CD14-positive monocyte (primary cell): ENCODE measurements around the gene GTPBP6. TPM values are rescaled to one million over a fixed set of nuclear protein-coding genes. Genes with fewer than 3 reads are reported as not detected.

Experiments
- DNase-seq, 3 donors: peaks; one replicate each; pipeline ENCODE4 v3.0.0-alpha.2; 2011 to 2022
- H2AFZ ChIP-seq: 2 replicates; pipeline ENCODE4 v1.6.0; 2012; ENCODE audit warnings: mild to moderate bottlenecking, low read depth, low read length, inconsistent platforms; ENCODE audit not compliant: insufficient read depth, poor library complexity, severe bottlenecking
- H3K27ac ChIP-seq, 2 donors: 1 replicate in 1 of 2; 2 replicates in 1 of 2; pipeline ENCODE4 v1.5.1; 2012 to 2013; ENCODE audit warnings: low read length in 2 of 2, control low read depth in 1 of 2, inconsistent platforms in 1 of 2, low read depth in 1 of 2, mild to moderate bottlenecking in 1 of 2
- H3K27me3 ChIP-seq, 2 donors: one replicate each; pipeline versions ENCODE4 v1.6.0 to v1.6.1; 2011 to 2013; ENCODE audit warnings: low read length in 2 of 2; ENCODE audit not compliant: control insufficient read depth in 2 of 2, insufficient read depth in 2 of 2
- H3K36me3 ChIP-seq, 2 donors: replicated peaks in 1 of 2; 1 replicate in 1 of 2; 2 replicates in 1 of 2; pipeline versions ENCODE4 v1.5.1 to v1.6.1; 2012 to 2013; ENCODE audit warnings: low read length in 2 of 2, control low read depth in 1 of 2, inconsistent platforms in 1 of 2, mild to moderate bottlenecking in 1 of 2; ENCODE audit not compliant: insufficient read depth in 2 of 2, control insufficient read depth in 1 of 2
- H3K4me1 ChIP-seq, 2 donors: 1 replicate in 1 of 2; 2 replicates in 1 of 2; pipeline versions ENCODE4 v1.5.1 to v1.6.1; 2012 to 2013; ENCODE audit warnings: low read length in 2 of 2, control low read depth in 1 of 2, inconsistent platforms in 1 of 2, mild to moderate bottlenecking in 1 of 2, moderate library complexity in 1 of 2; ENCODE audit not compliant: insufficient read depth in 2 of 2, control insufficient read depth in 1 of 2
- H3K4me2 ChIP-seq: replicated peaks from 2 replicates; pipeline ENCODE3; 2012; ENCODE audit warnings: low read length, moderate library complexity, mild to moderate bottlenecking; ENCODE audit not compliant: poor library complexity, severe bottlenecking; ENCODE audit errors: extremely low read depth
- H3K4me3 ChIP-seq, 3 experiments: fragments of 200-600 bp in 1 of 3; sonication (generic) in 1 of 3; replicated peaks in 1 of 3; 1 replicate in 2 of 3; 2 replicates in 1 of 3; pipeline ENCODE4 v1.5.1; 2011 to 2013; ENCODE audit warnings: low read length in 3 of 3, mild to moderate bottlenecking in 3 of 3, control low read depth in 2 of 3, low read depth in 2 of 3, inconsistent platforms in 1 of 3, moderate library complexity in 1 of 3
- H3K79me2 ChIP-seq: 2 replicates; pipeline ENCODE4 v1.6.0; 2012; ENCODE audit warnings: mild to moderate bottlenecking, control low read depth, inconsistent platforms, low read length, moderate library complexity; ENCODE audit not compliant: insufficient read depth
- H3K9ac ChIP-seq: 2 replicates; pipeline ENCODE4 v1.6.0; 2017; ENCODE audit warnings: low read length, mild to moderate bottlenecking; ENCODE audit not compliant: insufficient read depth, poor library complexity, severe bottlenecking
- H3K9me3 ChIP-seq, 2 donors: replicated peaks in 1 of 2; 1 replicate in 1 of 2; 2 replicates in 1 of 2; pipeline versions ENCODE4 v1.5.1 to v1.6.1; 2012 to 2013; ENCODE audit warnings: low read length in 2 of 2, control low read depth in 1 of 2; ENCODE audit not compliant: control insufficient read depth in 1 of 2, insufficient read depth in 1 of 2
- H4K20me1 ChIP-seq: 2 replicates; pipeline ENCODE4 v1.6.0; 2012; ENCODE audit warnings: mild to moderate bottlenecking, low read length, control low read depth, moderate library complexity; ENCODE audit not compliant: insufficient read depth
- H3K27ac Mint-ChIP-seq, 7 donors: one replicate each; pipeline ENCODE4 v1.8.0; 2020; ENCODE audit warnings: mild to moderate bottlenecking in 7 of 7, mixed read lengths in 7 of 7, moderate library complexity in 6 of 7, inconsistent platforms in 2 of 7
- H3K27me3 Mint-ChIP-seq, 3 donors: one replicate each; pipeline ENCODE4 v1.8.0; 2021 to 2022; ENCODE audit warnings: low read depth in 3 of 3, mild to moderate bottlenecking in 3 of 3, mixed read lengths in 3 of 3, moderate library complexity in 3 of 3, inconsistent platforms in 1 of 3
- H3K36me3 Mint-ChIP-seq, 2 donors: one replicate each; pipeline ENCODE4 v1.8.0; 2020; ENCODE audit warnings: mixed read lengths in 2 of 2, inconsistent platforms in 1 of 2, mild to moderate bottlenecking in 1 of 2
- H3K4me1 Mint-ChIP-seq: one replicate; pipeline ENCODE4 v1.8.0; 2020; ENCODE audit warnings: mild to moderate bottlenecking, mixed read lengths
- H3K4me3 Mint-ChIP-seq, 2 donors: one replicate each; pipeline ENCODE4 v1.8.0; 2020; ENCODE audit warnings: mild to moderate bottlenecking in 2 of 2, mixed read lengths in 2 of 2, moderate library complexity in 1 of 2
- H3K9me3 Mint-ChIP-seq, 7 donors: one replicate each; pipeline ENCODE4 v1.8.0; 2020 to 2022; ENCODE audit warnings: mixed read lengths in 7 of 7, mild to moderate bottlenecking in 6 of 7, moderate library complexity in 6 of 7, inconsistent platforms in 2 of 7
- WGBS: methylation state at CpG from one replicate; pipeline ENCODE4 v1.1.5; 2013; ENCODE audit warnings: missing lambda C conversion rate; ENCODE audit not compliant: insufficient coverage; 5-methylcytosine and 5-hydroxymethylcytosine counted together
- intact Hi-C, 2 donors: fragments of 100-400 bp; cut with micrococcal nuclease; formaldehyde crosslinking; loops; one replicate each; pipeline versions ENCODE4 v1.15.0 to v1.15.1; 2023
- polyA plus RNA-seq, 3 donors: library from polyadenylated mRNA; depleted of rRNA in 1 of 3; unstranded in 2 of 3; stranded (reverse) in 1 of 3; fragments of 300-500 nt in 2 of 3; fragments of >200 nt in 1 of 3; fragmentation: Illumina TruSeq in 2 of 3; gene quantifications; 1 replicate in 2 of 3; 2 replicates in 1 of 3; pipeline ENCODE4 v1.2.3, GENCODE V29; 2012 to 2021
- TF ChIP-seq, protein P1 (sequence below): fragments of 200-600 bp; IDR thresholded peaks from one replicate; pipeline ENCODE4 v1.8.0; 2022; ENCODE audit warnings: antibody characterized with exemption, mild to moderate bottlenecking

GTPBP6 gene
- polyA plus RNA-seq, 3 donors, result 17.2 to 39.3 (median 27.0) TPM

DNA sequence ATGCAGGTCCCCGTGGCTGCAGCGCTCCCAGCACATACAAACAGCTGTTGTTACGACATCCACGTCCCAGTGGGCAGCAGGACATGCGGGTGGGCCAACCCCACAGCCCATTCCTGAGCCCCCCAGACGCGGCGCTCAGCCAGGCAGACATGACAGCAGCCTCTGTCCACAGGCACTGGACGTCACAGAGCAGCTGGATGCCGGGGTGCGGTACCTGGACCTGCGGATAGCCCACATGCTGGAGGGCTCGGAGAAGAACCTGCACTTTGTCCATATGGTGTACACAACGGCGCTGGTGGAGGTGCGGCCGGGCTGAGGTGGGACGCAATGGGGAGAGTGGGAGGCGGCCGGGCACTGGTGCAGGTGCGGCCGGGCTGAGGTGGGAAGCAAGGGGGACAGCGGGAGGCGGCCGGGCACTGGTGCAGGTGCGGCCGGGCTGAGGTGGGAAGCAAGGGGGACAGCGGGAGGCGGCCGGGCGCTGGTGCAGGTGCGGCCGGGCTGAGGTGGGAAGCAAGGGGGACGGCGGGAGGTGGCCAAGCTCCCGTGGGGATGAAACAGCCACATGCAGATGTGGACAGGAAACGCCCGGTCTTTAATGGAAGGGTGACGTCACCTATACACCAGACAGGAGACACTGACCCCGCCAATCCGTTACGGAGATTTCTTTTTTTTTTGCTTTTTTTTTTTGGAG lies 28.0 kb downstream of the GTPBP6 start:
- Mint-ChIP-seq H3K9me3 (peaks cover 0 to 18% (median 13%) of the 10 kb centered on the region in 7 donors), H3K4me3 (no peak overlapping the region), H3K4me1 (peaks cover 2% of the 10 kb centered on the region), H3K36me3 (peaks cover 42 to 72% of the 10 kb centered on the region in 2 donors), H3K27me3 (peaks cover 0 to 5% (median 0%) of the 10 kb centered on the region in 3 donors), H3K27ac (peak overlapping the region in 1 of 7 donors; percentile 68)
- no peak overlapping the region for H3K4me2 ChIP-seq
- 95% methylated on average over 35 of the region's 42 CpGs for WGBS
- no peak for DNase-seq
- H3K79me2 ChIP-seq, result peaks cover 5% of the 10 kb centered on the region
- H2AFZ ChIP-seq, result no peak overlapping the region
- H4K20me1 ChIP-seq, result no peaks in the 10 kb centered on the region
- TF ChIP-seq, protein P1, sequence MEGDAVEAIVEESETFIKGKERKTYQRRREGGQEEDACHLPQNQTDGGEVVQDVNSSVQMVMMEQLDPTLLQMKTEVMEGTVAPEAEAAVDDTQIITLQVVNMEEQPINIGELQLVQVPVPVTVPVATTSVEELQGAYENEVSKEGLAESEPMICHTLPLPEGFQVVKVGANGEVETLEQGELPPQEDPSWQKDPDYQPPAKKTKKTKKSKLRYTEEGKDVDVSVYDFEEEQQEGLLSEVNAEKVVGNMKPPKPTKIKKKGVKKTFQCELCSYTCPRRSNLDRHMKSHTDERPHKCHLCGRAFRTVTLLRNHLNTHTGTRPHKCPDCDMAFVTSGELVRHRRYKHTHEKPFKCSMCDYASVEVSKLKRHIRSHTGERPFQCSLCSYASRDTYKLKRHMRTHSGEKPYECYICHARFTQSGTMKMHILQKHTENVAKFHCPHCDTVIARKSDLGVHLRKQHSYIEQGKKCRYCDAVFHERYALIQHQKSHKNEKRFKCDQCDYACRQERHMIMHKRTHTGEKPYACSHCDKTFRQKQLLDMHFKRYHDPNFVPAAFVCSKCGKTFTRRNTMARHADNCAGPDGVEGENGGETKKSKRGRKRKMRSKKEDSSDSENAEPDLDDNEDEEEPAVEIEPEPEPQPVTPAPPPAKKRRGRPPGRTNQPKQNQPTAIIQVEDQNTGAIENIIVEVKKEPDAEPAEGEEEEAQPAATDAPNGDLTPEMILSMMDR, result no peak
- no peaks in the 10 kb centered on the region for H3K4me1 ChIP-seq
- H3K9me3 ChIP-seq, result peaks cover 0 to 28% of the 10 kb centered on the region in 2 donors
- no peaks in the 10 kb centered on the region for H3K27me3 ChIP-seq
- H3K9ac ChIP-seq, result no peak overlapping the region
- intact Hi-C loops, result no loop called here
- H3K36me3 ChIP-seq, result peaks cover 32 to 79% of the 10 kb centered on the region in 2 donors
- no peak overlapping the region for H3K4me3 ChIP-seq
- H3K27ac ChIP-seq, result no peak overlapping the region

DNA sequence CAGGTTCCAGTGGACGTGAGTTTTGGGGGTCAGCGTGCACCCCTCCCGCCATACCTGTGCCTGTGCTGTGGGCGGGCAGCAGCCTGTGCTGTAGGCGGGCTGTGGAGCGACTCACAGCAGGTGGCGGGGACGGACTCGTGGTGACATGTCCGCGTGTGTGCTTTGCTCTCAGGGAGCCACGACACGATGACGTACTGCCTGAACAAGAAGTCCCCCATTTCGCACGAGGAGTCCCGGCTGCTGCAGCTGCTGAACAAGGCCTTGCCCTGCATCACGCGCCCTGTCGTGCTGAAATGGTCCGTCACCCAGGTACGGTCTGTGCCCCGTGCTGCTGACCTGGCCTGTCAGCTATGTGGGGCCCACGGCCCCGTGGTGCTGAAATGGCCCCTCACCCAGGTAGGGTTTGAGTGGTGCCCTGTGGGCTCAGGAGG lies 30.0 kb downstream of the GTPBP6 start:
- Histone ChIP-seq H3K79me2 (peaks cover 16% of the 10 kb centered on the region), H4K20me1 (no peaks in the 10 kb centered on the region), H3K4me1 (peaks cover 3 to 4% of the 10 kb centered on the region in 2 donors), H3K4me3 (no peak overlapping the region), H3K27me3 (no peaks in the 10 kb centered on the region), H3K4me2 (no peak overlapping the region), H3K9ac (no peak overlapping the region), H3K27ac (no peak overlapping the region), H3K9me3 (peaks cover 0 to 24% of the 10 kb centered on the region in 2 donors), H2AFZ (no peak overlapping the region), H3K36me3 (peaks cover 28 to 80% of the 10 kb centered on the region in 2 donors)
- intact Hi-C loops, result no loop called here
- H3K4me1 Mint-ChIP-seq, result peaks cover 5% of the 10 kb centered on the region
- 94% methylated on average over 22 of the region's 25 CpGs for WGBS
- H3K27me3 Mint-ChIP-seq, result peaks cover 0 to 4% (median 0%) of the 10 kb centered on the region in 3 donors
- H3K36me3 Mint-ChIP-seq, result peaks cover 51 to 71% of the 10 kb centered on the region in 2 donors
- H3K27ac Mint-ChIP-seq, result peak overlapping the region in 2 of 7 donors; percentile 25 to 38
- H3K9me3 Mint-ChIP-seq, result peaks cover 0 to 18% (median 11%) of the 10 kb centered on the region in 7 donors
- DNase-seq, result no peak
- TF ChIP-seq, protein P1, result no peak
- H3K4me3 Mint-ChIP-seq, result no peak overlapping the region
